H54 (cell line): ENCODE measurements around the gene HTR2A.

Experiments used
- DNase-seq: peaks from one replicate; pipeline ENCODE4 v3.0.0; 2011; ENCODE audit warnings: low spot score, mixed read lengths; ENCODE audit not compliant: insufficient read length
- FAIRE-seq: peaks from 3 replicates; lab custom pipeline; 2011; peaks lifted over from hg19 to GRCh38; lab: Jason Lieb, UNC
- POLR2A ChIP-seq: IDR thresholded peaks from 2 replicates; pipeline ENCODE4 v1.6.1; 2011; ENCODE audit warnings: low read depth, mild to moderate bottlenecking, low read length

The HTR2A gene

DNA sequence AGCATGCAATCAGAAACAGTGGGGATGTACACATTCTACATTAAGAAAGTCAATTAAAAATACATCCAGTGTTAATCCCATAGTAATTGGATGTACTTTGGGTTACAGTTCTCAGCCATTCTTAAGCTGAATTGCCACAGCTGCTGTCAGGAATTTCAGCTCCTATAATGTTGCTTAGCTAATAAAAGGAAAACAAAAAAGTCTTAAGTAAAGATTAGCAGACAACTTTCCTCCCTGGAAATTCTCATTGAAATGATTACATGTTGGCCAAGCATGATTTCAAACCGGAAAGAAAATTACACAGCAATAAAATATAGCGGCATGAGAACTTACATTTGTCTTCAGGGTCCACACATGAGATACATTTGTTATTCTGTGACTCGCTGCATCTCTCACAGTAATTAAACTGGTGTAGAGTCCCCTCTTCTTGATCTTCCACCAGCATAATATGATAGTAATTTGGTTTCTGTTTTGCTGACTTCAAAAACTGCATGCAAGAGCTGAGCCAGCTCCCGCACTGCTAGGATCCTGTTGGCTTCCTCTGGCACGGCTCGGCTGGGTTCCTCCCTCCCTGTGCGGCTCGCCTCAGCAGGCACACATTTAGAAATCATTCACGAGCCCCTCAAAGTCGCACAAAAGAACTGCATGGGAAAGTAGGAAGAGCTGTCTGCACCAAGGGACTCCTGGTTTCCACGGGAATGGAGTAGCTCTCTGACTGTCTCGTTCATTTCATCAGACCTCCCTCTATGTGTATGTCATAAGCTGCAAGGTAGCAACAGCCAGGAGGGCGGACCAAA, at the start of gene HTR2A:
Gene HTR2A, minus strand, starts transcription at position 713 of the 797 bp plus-strand sequence. CDS start 1,147 bp downstream, outside the sequence.
- FAIRE-seq: no peak
- DNase-seq: no peak
- TF ChIP-seq POLR2A: no peak

DNA sequence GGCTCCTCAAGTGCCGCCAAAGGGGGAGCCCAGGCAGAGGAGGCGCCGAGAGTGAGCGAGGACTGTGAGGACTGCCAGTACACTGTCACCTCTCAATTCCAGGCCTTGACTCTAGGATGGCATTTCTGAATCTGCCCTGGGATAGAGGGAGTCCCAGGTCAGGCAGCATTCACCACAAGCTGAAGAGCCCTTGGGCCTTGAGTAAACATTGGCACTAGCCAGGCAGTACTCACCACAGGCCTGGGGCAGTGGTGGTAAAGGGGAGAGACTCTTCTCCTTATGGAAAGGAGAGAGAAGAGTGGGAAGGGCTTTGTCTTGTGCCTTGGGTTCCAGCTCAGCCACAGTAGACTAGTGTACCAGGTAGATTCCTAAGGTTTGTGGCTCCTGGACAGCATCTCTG, 39.7 kb upstream of the HTR2A start:
- no peak for TF ChIP-seq POLR2A
- FAIRE-seq: no peak

DNA sequence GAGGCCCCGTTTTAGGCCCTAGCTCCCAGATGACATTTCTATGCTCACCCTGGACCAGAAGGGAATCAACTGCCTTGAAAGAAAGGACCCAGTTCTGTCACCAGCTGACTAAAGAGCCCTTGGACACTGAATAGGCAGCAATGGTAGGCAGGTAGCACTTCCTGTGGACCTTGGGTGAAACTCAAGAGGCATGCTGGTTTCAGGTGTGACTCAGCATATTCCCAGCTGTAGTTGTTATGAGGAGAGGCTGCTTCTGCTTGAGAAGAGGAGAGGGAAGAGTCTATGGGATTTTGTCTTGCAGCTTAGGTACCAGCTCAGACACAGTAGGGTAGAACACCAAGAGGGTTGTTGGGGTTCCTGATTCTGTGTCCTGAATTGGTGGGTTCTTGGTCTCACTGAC, 37.9 kb upstream of the HTR2A start:
- DNase-seq (no peak), FAIRE-seq (no peak)
- TF ChIP-seq POLR2A: no peak

More for the DNA sequence above, 39.7 kb upstream of the HTR2A start:
- no peak for DNase-seq

DNA sequence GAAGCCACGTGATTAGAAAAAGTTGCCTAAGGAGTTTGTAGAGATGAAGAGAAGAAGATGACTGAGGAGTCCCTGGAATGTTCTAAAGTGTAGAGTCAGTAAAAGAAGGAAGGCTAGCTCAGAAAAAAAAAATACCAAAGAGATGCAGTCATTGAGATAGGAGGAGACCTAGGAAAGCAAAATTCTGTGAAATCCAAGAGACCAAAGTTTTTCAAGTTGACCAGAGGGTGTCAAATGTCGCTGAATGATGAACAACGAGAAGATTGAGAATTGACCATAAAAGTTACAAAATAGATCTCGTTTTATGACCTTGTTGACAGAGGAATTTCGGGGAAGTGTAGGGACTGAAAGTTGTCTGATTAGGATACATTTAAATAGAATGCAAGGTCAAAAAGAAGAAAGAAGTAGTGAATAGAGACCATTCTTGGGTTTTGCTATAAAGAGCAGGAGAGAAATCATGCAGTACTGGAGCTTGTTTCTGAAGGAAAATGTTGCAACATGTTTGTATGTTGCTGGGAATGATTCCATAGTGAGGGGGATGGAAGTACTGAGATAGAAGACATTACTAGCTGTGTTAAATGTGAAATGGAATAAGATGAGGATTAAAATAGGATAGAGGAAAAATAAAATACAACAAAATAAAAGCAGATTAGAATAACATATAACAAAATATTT, 30.2 kb upstream of the HTR2A start:
- no peak for TF ChIP-seq POLR2A
- FAIRE-seq: no peak

DNA sequence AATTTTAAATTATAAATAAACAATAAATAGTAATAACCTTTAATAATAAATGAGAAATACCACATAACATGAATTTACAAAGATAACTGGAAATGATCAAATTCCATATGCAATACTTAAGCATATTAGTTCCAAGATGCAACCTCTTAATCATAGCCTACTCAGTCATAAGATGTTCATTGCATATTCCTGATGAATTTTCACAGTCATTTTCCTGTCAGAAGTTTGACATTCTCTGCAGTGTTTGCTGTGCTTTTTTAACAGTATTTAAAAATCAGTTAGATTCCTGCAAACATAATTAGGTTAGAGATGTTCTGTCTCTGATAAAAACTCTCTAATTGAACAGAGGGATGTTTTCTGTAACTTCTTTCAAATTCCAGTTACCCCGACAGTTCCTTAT, 28.6 kb upstream of the HTR2A start:
- no peak for FAIRE-seq
- TF ChIP-seq POLR2A: no peak
- no peak for DNase-seq

More for the DNA sequence above, 30.2 kb upstream of the HTR2A start:
- DNase-seq: no peak

DNA sequence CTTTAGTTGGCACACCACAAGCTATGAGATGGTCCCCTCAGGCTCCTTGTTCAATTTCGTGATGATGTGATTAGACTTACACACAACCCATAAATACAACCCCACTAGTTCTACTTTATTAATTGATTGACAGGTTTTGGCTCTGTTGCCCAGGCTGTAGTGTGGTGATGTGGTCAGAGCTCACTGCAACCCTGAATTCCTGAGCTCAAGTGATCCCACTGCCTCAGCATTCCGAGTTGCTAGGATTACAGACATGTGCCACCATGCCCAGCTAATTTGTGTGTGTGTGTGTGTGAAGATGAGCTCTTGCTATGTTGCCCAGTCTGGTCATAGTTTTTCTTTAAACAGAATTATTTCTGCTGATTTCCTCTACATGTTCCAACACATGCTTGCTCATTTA, 17.5 kb upstream of the HTR2A start:
- FAIRE-seq (no peak), DNase-seq (no peak)
- no peak for TF ChIP-seq POLR2A

DNA sequence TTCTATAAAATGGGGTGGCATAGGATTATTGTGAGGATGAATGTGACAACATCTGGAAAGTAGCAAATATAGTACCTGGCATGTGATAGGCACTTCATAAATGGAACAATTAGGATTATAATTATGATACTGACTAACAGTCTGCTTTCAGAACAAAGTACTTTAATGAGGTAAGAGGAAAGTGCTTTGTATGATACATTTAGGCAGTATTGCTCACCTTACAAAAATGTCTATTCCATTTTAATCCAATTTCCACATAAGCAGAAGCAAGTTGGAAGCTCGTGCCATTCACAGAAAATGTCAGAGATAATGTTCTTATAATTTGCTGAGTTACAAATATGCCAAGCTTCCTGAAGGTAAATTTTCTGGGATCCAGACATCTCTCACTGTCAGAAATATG, 16.9 kb upstream of the HTR2A start:
- FAIRE-seq: no peak

DNA sequence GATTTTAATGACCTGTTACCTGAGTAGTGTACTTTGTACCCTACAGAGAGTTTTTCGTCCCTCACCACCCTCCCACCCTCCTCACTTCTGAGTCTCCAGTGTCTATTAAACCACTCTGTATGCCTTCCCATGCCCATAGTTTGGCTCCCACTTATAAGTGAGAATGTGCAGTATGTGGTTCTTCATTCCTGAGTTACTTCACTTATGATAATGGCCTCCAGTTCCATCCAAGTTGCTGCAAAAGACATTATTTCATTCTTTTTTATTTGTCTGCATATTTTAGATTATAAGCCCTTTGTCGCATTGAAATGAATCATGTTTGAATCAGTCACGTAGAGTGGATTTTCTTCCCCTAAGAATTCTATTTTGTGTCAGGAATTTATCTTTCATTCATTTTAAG, 12.2 kb upstream of the HTR2A start:
- no peak for DNase-seq
- TF ChIP-seq POLR2A: no peak
- no peak for FAIRE-seq

More for the DNA sequence above, 16.9 kb upstream of the HTR2A start:
- TF ChIP-seq POLR2A: no peak
- DNase-seq: no peak

DNA sequence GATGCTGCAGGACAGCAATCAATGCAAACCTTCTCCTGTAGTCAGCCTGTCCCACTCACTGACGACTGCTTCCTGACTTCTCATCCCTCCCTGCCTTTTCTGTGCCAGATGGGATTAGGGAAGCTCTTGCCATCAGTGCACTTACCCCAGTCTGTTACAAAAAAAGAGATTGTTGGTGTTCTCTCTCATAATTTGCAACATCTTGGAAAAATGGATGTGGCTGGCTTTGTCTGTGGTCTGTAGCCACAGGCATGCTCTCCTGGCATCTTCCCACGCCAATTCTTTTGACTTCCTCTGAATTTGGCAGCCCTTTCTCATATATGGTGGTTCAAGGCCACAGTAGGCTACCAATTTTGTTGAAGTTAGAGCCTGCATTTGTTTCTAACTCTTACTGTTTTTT, 11.6 kb upstream of the HTR2A start:
- no peak for DNase-seq
- FAIRE-seq: no peak
- TF ChIP-seq POLR2A: no peak

DNA sequence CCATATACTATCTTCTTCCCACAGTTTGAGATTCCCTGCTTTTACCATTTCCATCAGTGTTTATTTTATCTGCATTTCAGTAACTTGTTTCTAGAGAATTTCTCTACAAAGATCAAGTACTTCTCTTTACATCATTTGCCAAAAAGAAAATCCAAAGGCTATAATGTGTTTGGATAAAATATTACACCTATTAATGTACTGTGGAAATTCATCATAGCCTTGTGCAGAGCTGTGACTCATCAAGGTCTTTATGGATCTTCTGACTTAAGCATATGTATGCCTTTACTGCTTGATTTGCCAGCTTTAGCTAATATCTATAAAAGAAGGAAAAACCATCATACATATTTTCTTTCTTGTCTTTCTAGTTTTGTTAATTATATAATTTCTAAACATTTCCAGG, 9.6 kb upstream of the HTR2A start:
- TF ChIP-seq POLR2A: no peak
- FAIRE-seq (no peak), DNase-seq (no peak)

DNA sequence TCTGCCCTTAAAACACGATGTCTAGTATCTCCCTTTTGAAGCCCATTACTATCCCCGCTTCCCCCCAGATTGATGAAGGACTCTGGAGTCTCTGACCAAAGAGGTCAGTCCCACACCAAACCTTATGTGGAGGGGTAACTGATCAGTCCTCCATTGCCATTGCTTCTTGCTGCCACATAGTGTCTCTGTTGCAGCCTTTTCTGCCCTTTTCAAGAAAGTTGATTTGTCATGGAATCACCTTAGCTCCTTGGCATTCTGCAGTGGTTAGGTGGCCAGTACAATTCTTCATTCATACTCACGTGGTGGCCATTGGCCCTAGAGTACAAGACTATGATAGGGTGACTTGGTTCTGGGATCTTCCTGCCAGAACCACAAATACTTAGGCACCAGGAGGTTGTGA, 8.4 kb upstream of the HTR2A start:
- no peak for FAIRE-seq
- no peak for TF ChIP-seq POLR2A
- no peak for DNase-seq

DNA sequence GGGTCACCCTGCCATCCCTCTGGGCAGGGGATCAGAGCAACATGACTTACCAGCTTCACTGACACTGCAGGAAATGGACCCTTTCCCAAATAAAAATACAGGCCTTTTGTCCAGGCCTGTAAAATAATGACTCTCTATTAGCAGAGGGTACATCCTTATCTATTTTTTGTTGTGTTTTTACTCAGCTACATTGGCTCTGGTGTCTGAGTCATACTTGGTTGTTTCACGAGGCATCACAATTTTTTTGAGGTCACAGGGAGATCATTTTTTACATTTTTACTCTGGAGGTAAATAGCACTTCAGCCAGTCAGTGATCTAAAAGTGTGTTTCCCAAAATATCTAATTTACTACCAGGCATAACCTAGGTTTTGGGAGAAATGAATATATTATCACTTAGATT, 6.9 kb upstream of the HTR2A start:
- DNase-seq: no peak
- no peak for FAIRE-seq
- no peak for TF ChIP-seq POLR2A

DNA sequence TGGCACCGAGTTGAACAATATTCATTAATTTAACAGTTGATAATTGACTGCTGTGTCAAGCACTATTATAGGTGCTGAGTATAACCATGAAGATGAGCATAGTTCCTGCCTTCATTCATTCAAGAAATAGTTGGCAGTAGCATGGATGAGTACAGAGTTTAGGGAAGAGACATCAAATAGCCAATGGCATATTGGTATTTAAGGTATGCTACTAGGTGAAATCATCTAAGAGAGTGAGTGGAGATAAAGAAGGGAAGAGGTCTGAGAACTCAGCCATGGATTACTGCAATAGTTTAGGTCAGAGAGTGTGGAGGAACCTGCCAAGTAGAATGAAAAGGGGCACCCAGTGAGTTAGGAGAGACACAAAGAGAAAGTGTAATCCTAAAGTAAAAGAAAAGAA, 4.9 kb upstream of the HTR2A start:
- DNase-seq (no peak), FAIRE-seq (no peak)
- TF ChIP-seq POLR2A: no peak

DNA sequence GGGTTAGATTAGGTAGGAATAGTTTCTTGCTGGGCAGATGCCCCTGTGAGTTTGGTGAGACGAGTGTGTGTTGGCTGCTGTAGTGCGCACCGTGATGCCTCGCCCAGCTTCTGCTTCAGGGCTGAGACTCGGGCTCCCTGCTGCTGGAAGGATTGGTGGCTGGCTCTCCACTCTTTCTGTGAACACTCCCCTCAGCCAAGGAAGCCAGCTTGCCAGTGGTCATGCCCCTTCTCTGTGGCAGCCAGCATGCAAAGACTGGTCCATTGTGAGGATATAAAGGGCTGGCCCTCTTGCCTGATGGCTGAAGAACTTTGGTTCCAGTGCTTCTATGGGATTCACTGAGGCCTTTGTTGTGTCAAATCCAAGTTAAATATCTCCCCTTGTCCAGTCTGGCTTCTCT, 2.9 kb upstream of the HTR2A start:
- DNase-seq: no peak
- FAIRE-seq: no peak
- TF ChIP-seq POLR2A: no peak

DNA sequence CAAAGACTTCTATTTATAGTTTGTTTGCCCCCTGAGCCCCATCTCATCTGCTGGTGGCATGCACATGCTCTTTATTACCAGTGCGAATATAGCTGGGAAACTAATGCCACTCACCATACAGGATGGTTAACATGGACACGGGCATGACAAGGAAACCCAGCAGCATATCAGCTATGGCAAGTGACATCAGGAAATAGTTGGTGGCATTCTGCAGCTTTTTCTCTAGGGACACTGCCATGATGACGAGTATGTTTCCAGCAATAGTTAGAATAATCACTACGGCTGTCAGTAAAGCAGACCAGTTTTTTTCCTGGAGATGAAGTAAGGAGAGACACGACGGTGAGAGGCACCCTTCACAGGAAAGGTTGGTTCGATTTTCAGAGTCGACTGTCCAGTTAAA, 1.5 kb downstream of the HTR2A start:
- FAIRE-seq: no peak
- no peak for DNase-seq
- TF ChIP-seq POLR2A: no peak
